Measurements from ENCODE around the gene ELK1. TPM values are rescaled to one million over a fixed set of nuclear protein-coding genes. Genes with fewer than 3 reads are reported as not detected.

Gene ELK1
- total RNA-seq, 2 experiments from 2014 or later = 67.6 to 73.2 TPM

- intact Hi-C loops (cut with micrococcal nuclease) = no loop called here
- ATAC-seq (no peak), DNase-seq (no peak)
- CTCF ChIA-PET = no interaction called here
- peaks cover 17% of the 10 kb centered on the region for H3K4me1 Mint-ChIP-seq (ENCODE audit: low read depth)
- no peak for TF ChIP-seq CTCF (IDR thresholded peaks at IDR 0.05)
- POLR2A ChIA-PET = interaction anchor here (0.7 kb wide), 1 partner anchor 9 kb away, joined by 3 read pairs; no protein-coding TSS in a partner anchor
- H3K36me3 Mint-ChIP-seq (ENCODE audit: low read depth) = no peaks in the 10 kb centered on the region
- H3K27me3 Mint-ChIP-seq = no peaks in the 10 kb centered on the region
- H3K27ac Mint-ChIP-seq = no peak overlapping the region
- H3K9me3 Mint-ChIP-seq = no peaks in the 10 kb centered on the region
- H3K4me3 Mint-ChIP-seq = no peak overlapping the region
Measured at GRCh38 chrX:47587091-47587891, 63.1 kb downstream of the ELK1 start.

GRCh38 chrX:47586043-47586787 lies 64.1 kb downstream of the ELK1 start:
- ChIA-PET POLR2A (no interaction called here), CTCF (no interaction called here)
- Mint-ChIP-seq H3K27ac (no peak overlapping the region), H3K36me3 (ENCODE audit: low read depth) (no peaks in the 10 kb centered on the region), H3K4me1 (ENCODE audit: low read depth) (peaks cover 26% of the 10 kb centered on the region), H3K27me3 (no peaks in the 10 kb centered on the region), H3K9me3 (no peaks in the 10 kb centered on the region), H3K4me3 (no peak overlapping the region)
- intact Hi-C loops (cut with micrococcal nuclease) = no loop called here
- ATAC-seq = no peak
- DNase-seq = no peak
- no peak for TF ChIP-seq CTCF (IDR thresholded peaks at IDR 0.05)

Small RNAs within 50 kb of the gene (microRNA-seq; reads per million reads assigned to microRNA genes)
- gene MIR4769 (ENCODE audit: borderline microRNAs expressed, borderline replicate concordance) = not detected

Other genes starting within 250 kb of the ELK1 start
- 10 to 100 TPM; 10.6 TPM for gene ZNF41, start 167.3 kb downstream of the ELK1 start, total RNA-seq
- 10 to 100 TPM; 53.9 to 60.9 TPM for gene ARAF, start 89.4 kb downstream of the ELK1 start, total RNA-seq
- gene TIMP1, start 68.1 kb downstream of the ELK1 start, total RNA-seq = 1 to 10 TPM; 3.0 to 4.3 TPM
- under 1 TPM; 0.67 to 0.74 TPM for gene SYN1, start 30.7 kb downstream of the ELK1 start, total RNA-seq
- gene CFP, start 20.6 kb downstream of the ELK1 start, total RNA-seq = 1 to 10 TPM; 1.6 to 2.1 TPM
- 100 to 1,000 TPM; 187 to 192 TPM for gene UXT, start 8.6 kb upstream of the ELK1 start, total RNA-seq
- gene ZNF81, start 186.3 kb upstream of the ELK1 start, total RNA-seq = 1 to 10 TPM; 5.4 to 6.3 TPM